H9 (cell line): ENCODE data around the gene MTNR1B. TPM values are rescaled to one million over a fixed set of nuclear protein-coding genes. Genes with fewer than 3 reads are reported as not detected.

Experiments used
- DNase-seq: peaks from one replicate; pipeline ENCODE4 v3.0.0-alpha.2; 2017
- H2AFZ ChIP-seq: one replicate; pipeline ENCODE4 v1.6.1; 2013; ENCODE audit warnings: mild to moderate bottlenecking, low read length, control low read depth, moderate library complexity
- H2AK5ac ChIP-seq: 2 replicates; pipeline ENCODE4 v1.6.1; 2013; ENCODE audit warnings: low read length, control low read depth, mixed read lengths; ENCODE audit not compliant: insufficient read length
- H2BK120ac ChIP-seq: one replicate; pipeline ENCODE4 v1.6.1; 2013; ENCODE audit warnings: low read depth, mild to moderate bottlenecking, low read length, control low read depth, inconsistent platforms; ENCODE audit not compliant: poor library complexity, severe bottlenecking
- H2BK12ac ChIP-seq: 2 replicates; pipeline ENCODE4 v1.6.1; 2013; ENCODE audit warnings: low read length, control low read depth, mixed read lengths, low read depth; ENCODE audit not compliant: insufficient read length
- H2BK15ac ChIP-seq: 2 replicates; pipeline ENCODE4 v1.6.1; 2013; ENCODE audit warnings: low read depth, low read length, control low read depth
- H2BK20ac ChIP-seq: one replicate; pipeline ENCODE4 v1.6.1; 2013; ENCODE audit warnings: low read depth, mild to moderate bottlenecking, low read length, control low read depth, inconsistent platforms; ENCODE audit not compliant: poor library complexity, severe bottlenecking
- H2BK5ac ChIP-seq: 2 replicates; pipeline ENCODE4 v1.6.1; 2013; ENCODE audit warnings: low read length, control low read depth, mixed read lengths; ENCODE audit not compliant: insufficient read length
- H3K14ac ChIP-seq: 2 replicates; pipeline ENCODE4 v1.6.1; 2013; ENCODE audit warnings: low read length, control low read depth; ENCODE audit not compliant: insufficient read depth
- H3K18ac ChIP-seq: 2 replicates; pipeline ENCODE4 v1.6.1; 2013; ENCODE audit warnings: low read depth, mild to moderate bottlenecking, mixed read lengths, low read length, control low read depth; ENCODE audit not compliant: insufficient read length
- H3K23ac ChIP-seq: 2 replicates; pipeline ENCODE4 v1.6.1; 2013; ENCODE audit warnings: low read length, control low read depth, mixed read lengths, low read depth; ENCODE audit not compliant: insufficient read length
- H3K23me2 ChIP-seq: 2 replicates; pipeline ENCODE4 v1.6.1; 2013; ENCODE audit warnings: low read depth, mild to moderate bottlenecking, mixed read lengths, low read length, control low read depth; ENCODE audit not compliant: insufficient read length, poor library complexity, severe bottlenecking
- H3K27ac ChIP-seq: 2 replicates; pipeline ENCODE4 v1.5.1; 2013; ENCODE audit warnings: low read length, control low read depth, mixed read lengths, low read depth; ENCODE audit not compliant: insufficient read length
- H3K27me3 ChIP-seq: 2 replicates; pipeline ENCODE4 v1.6.1; 2013; ENCODE audit warnings: low read length, control low read depth, inconsistent platforms; ENCODE audit not compliant: insufficient read depth
- H3K4ac ChIP-seq: 2 replicates; pipeline ENCODE4 v1.6.1; 2013; ENCODE audit warnings: low read depth, mild to moderate bottlenecking, control low read depth, inconsistent platforms, low read length, moderate library complexity
- H3K4me1 ChIP-seq: 2 replicates; pipeline ENCODE4 v1.6.1; 2013; ENCODE audit warnings: low read length, control low read depth, inconsistent platforms; ENCODE audit not compliant: insufficient read depth
- H3K4me2 ChIP-seq: 2 replicates; pipeline ENCODE4 v1.6.1; 2013; ENCODE audit warnings: low read length, control low read depth, mixed read lengths; ENCODE audit not compliant: insufficient read length, insufficient read depth
- H3K56ac ChIP-seq: 2 replicates; pipeline ENCODE4 v1.6.1; 2013; ENCODE audit warnings: low read depth, mild to moderate bottlenecking, mixed read lengths, low read length, control low read depth; ENCODE audit not compliant: insufficient read length
- H3K79me1 ChIP-seq: 2 replicates; pipeline ENCODE4 v1.6.1; 2013; ENCODE audit warnings: low read depth, mild to moderate bottlenecking, moderate library complexity, low read length, control low read depth, inconsistent platforms; ENCODE audit not compliant: insufficient read depth, poor library complexity, severe bottlenecking
- H3K79me2 ChIP-seq: 2 replicates; pipeline ENCODE4 v1.6.1; 2013; ENCODE audit warnings: low read length, control low read depth, inconsistent platforms; ENCODE audit not compliant: insufficient read depth
- H3K9ac ChIP-seq: 2 replicates; pipeline ENCODE4 v1.6.1; 2013; ENCODE audit warnings: low read length, control low read depth, mixed read lengths; ENCODE audit not compliant: insufficient read length; ENCODE audit errors: extremely low read depth
- H3K9me3 ChIP-seq: one replicate; pipeline ENCODE4 v1.6.1; 2013; ENCODE audit warnings: low read depth, low read length, inconsistent platforms; ENCODE audit not compliant: control insufficient read depth
- H3T11ph ChIP-seq: one replicate; pipeline ENCODE4 v1.6.1; 2013; ENCODE audit warnings: mild to moderate bottlenecking, low read length, control low read depth, inconsistent platforms
- H4K20me1 ChIP-seq: one replicate; pipeline ENCODE4 v1.6.1; 2013; ENCODE audit not compliant: control insufficient read depth, insufficient read length, insufficient read depth
- H4K5ac ChIP-seq: 2 replicates; pipeline ENCODE4 v1.6.1; 2013; ENCODE audit warnings: low read depth, mild to moderate bottlenecking, mixed read lengths, low read length, control low read depth; ENCODE audit not compliant: insufficient read length
- H4K8ac ChIP-seq: replicated peaks from 2 replicates; pipeline ENCODE4 v1.6.1; 2013; ENCODE audit warnings: low read length, control low read depth, mixed read lengths, low read depth; ENCODE audit not compliant: insufficient read length
- H4K91ac ChIP-seq: 2 replicates; pipeline ENCODE4 v1.6.1; 2013; ENCODE audit warnings: low read depth, mild to moderate bottlenecking, moderate library complexity, mixed read lengths, low read length, control low read depth; ENCODE audit not compliant: insufficient read length
- H3K27ac Mint-ChIP-seq, 3 experiments: 2 replicates in 2 of 3; 3 replicates in 1 of 3; pipeline ENCODE4 v1.8.0; 2020 to 2021; ENCODE audit warnings: mixed read lengths in 3 of 3, mild to moderate bottlenecking in 1 of 3, moderate library complexity in 1 of 3
- H3K27me3 Mint-ChIP-seq: 2 replicates; pipeline ENCODE4 v1.8.0; 2021; ENCODE audit warnings: low read depth, mild to moderate bottlenecking, moderate library complexity, mixed read lengths
- H3K36me3 Mint-ChIP-seq, 3 experiments: 2 replicates in 2 of 3; 3 replicates in 1 of 3; pipeline ENCODE4 v1.8.0; 2020 to 2021; ENCODE audit warnings: low read depth in 3 of 3, mixed read lengths in 3 of 3; ENCODE audit not compliant: insufficient read depth in 1 of 3
- H3K4me1 Mint-ChIP-seq, 2 experiments: 2 replicates each; pipeline ENCODE4 v1.8.0; 2020; ENCODE audit warnings: mixed read lengths in 2 of 2
- H3K4me3 Mint-ChIP-seq, 2 experiments: 2 replicates in 1 of 2; 3 replicates in 1 of 2; pipeline ENCODE4 v1.8.0; 2020 to 2021; ENCODE audit warnings: mild to moderate bottlenecking in 2 of 2, mixed read lengths in 2 of 2, moderate library complexity in 1 of 2
- H3K9me3 Mint-ChIP-seq, 2 experiments: 2 replicates in 1 of 2; 3 replicates in 1 of 2; pipeline ENCODE4 v1.8.0; 2020; ENCODE audit warnings: mild to moderate bottlenecking in 2 of 2, mixed read lengths in 2 of 2, moderate library complexity in 1 of 2
- CTCF ChIP-seq: fragments of 200-600 bp; sonication (generic); conservative IDR thresholded peaks from 3 replicates; pipeline ENCODE4 v1.8.0; 2021; ENCODE audit warnings: antibody characterized with exemption, mild to moderate bottlenecking
- WGBS: extraction: QIAGEN DNeasy Blood & Tissue Kit; methylation state at CpG from one replicate; pipeline ENCODE4 v1.1.7; 2013; ENCODE audit warnings: missing lambda C conversion rate, low lambda C conversion rate, mixed read lengths; ENCODE audit not compliant: insufficient read length; ENCODE audit errors: extremely low coverage; 5-methylcytosine and 5-hydroxymethylcytosine counted together
- total RNA-seq: library from RNA; stranded (reverse); gene quantifications from 2 replicates; pipeline ENCODE4 v1.2.1, GENCODE V29; 2021

The MTNR1B gene
- total RNA-seq, 1 experiment from 2014 or later, result not detected

GRCh38 chr11:92946707-92947106 is 22.7 kb upstream of the MTNR1B start:
- Histone ChIP-seq H3K9ac (no peak overlapping the region), H3K4ac (no peak overlapping the region), H3K18ac (no peak overlapping the region), H2BK5ac (no peak overlapping the region), H3K23ac (no peak overlapping the region), H3K56ac (no peak overlapping the region), H3K9me3 (no peaks in the 10 kb centered on the region), H2BK120ac (no peak overlapping the region), H2BK12ac (no peak overlapping the region), H2AK5ac (no peak overlapping the region), H3K79me1 (no peaks in the 10 kb centered on the region), H3K4me2 (no peak overlapping the region), H2BK15ac (no peak overlapping the region), H4K20me1 (no peaks in the 10 kb centered on the region), H3K4me1 (no peaks in the 10 kb centered on the region), H4K91ac (no peak overlapping the region), H3K79me2 (no peaks in the 10 kb centered on the region), H3K23me2 (no peaks in the 10 kb centered on the region), H3K27ac (no peak overlapping the region), H3K14ac (no peak overlapping the region), H2AFZ (no peak overlapping the region), H3K27me3 (no peaks in the 10 kb centered on the region), H4K5ac (no peak overlapping the region), H4K8ac (no peak overlapping the region), H3T11ph (no peak overlapping the region), H2BK20ac (no peak overlapping the region)
- peaks cover 19 to 48% (median 38%) of the 10 kb centered on the region in 3 experiments for H3K36me3 Mint-ChIP-seq
- no peak overlapping the region for H3K27ac Mint-ChIP-seq
- peaks cover 4 to 14% of the 10 kb centered on the region in 2 experiments for H3K4me1 Mint-ChIP-seq
- TF ChIP-seq CTCF, result no peak
- H3K9me3 Mint-ChIP-seq, result peaks cover 39 to 43% of the 10 kb centered on the region in 2 experiments
- no peaks in the 10 kb centered on the region; the same call in none of the 2 replicates for H3K27me3 Mint-ChIP-seq
- 100% methylated on average over 2 of the region's 3 CpGs for WGBS
- DNase-seq, result no peak
- H3K4me3 Mint-ChIP-seq, result no peak overlapping the region
